Smooth muscle cell (in vitro differentiated cells): ENCODE data around the gene BMP6. TPM values are rescaled to one million over a fixed set of nuclear protein-coding genes. Genes with fewer than 3 reads are reported as not detected.
"Not testable (repeated sequence)": the region's sequence is repeated elsewhere in the genome, so short reads cannot be mapped to it uniquely, and the experiment has no call there.

Experiments used
- DNase-seq: peaks from one replicate; lab custom pipeline; 2025; ENCODE audit not compliant: unreplicated experiment; lab: John Stamatoyannopoulos, UW
- H2AFZ ChIP-seq: fragments of 200-600 bp; sonication (generic); 2 replicates; pipeline ENCODE4 v1.6.0; 2016; ENCODE audit warnings: antibody characterized with exemption, low read depth, mild to moderate bottlenecking
- H3F3A ChIP-seq: fragments of 200-600 bp; sonication (generic); 2 replicates; pipeline ENCODE4 v1.6.0; 2017; ENCODE audit warnings: antibody characterized with exemption, low read depth
- H3K27ac ChIP-seq: fragments of 200-600 bp; sonication (generic); 2 replicates; pipeline ENCODE4 v1.5.1; 2016; ENCODE audit warnings: low read depth, mild to moderate bottlenecking
- H3K27me3 ChIP-seq: fragments of 200-600 bp; sonication (generic); 2 replicates; pipeline ENCODE4 v1.6.1; 2016; ENCODE audit warnings: low read depth, mild to moderate bottlenecking
- H3K36me3 ChIP-seq: fragments of 200-600 bp; sonication (generic); 2 replicates; pipeline ENCODE4 v1.5.1; 2016; ENCODE audit warnings: low read depth
- H3K4me1 ChIP-seq: fragments of 200-600 bp; sonication (generic); 2 replicates; pipeline ENCODE4 v1.5.1; 2016; ENCODE audit warnings: low read depth
- H3K4me2 ChIP-seq: fragments of 200-600 bp; sonication (generic); 2 replicates; pipeline ENCODE4 v1.6.0; 2016; ENCODE audit warnings: mild to moderate bottlenecking
- H3K4me3 ChIP-seq: fragments of 200-600 bp; sonication (generic); 2 replicates; pipeline ENCODE4 v1.5.1; 2016; ENCODE audit warnings: mild to moderate bottlenecking
- H3K79me2 ChIP-seq: fragments of 200-600 bp; sonication (generic); 2 replicates; pipeline ENCODE4 v1.6.0; 2016; ENCODE audit warnings: low read depth, mild to moderate bottlenecking
- H3K9ac ChIP-seq: fragments of 200-600 bp; sonication (generic); 2 replicates; pipeline ENCODE4 v1.6.0; 2016; ENCODE audit warnings: low read depth
- H3K9me3 ChIP-seq: fragments of 200-600 bp; sonication (generic); replicated peaks from 2 replicates; pipeline ENCODE4 v1.5.1; 2016; ENCODE audit warnings: low read depth
- H4K20me1 ChIP-seq: fragments of 200-600 bp; sonication (generic); 2 replicates; pipeline ENCODE4 v1.6.0; 2016; ENCODE audit warnings: low read depth
- CTCF ChIP-seq: fragments of 200-600 bp; sonication (generic); IDR thresholded peaks from 2 replicates; pipeline ENCODE4 v1.5.1; 2017; ENCODE audit warnings: borderline replicate concordance, mild to moderate bottlenecking, antibody characterized with exemption; ENCODE audit not compliant: insufficient read depth, poor library complexity, severe bottlenecking
- WGBS: methylation state at CpG from one replicate; pipeline ENCODE4 v1.1.7; 2016; ENCODE audit warnings: low lambda C conversion rate; 5-methylcytosine and 5-hydroxymethylcytosine counted together
- polyA plus RNA-seq: library from polyadenylated mRNA; unstranded; fragments of >200 nt; fragmentation: Nextera tagmentation; extraction: Ambion mirVana; gene quantifications from 2 replicates; pipeline ENCODE4 v1.2.1, GENCODE V29; 2016
- total RNA-seq: library from RNA; depleted of rRNA; stranded (reverse); fragments of >200 nt; gene quantifications from 2 replicates; pipeline ENCODE4 v1.2.3, GENCODE V29; 2014

Gene BMP6
- total and polyA plus RNA-seq, 2 experiments from 2014 or later: 14.5 to 17.0 TPM

- Histone ChIP-seq H3K4me2 (no peak overlapping the region), H2AFZ (no peak overlapping the region), H3K9me3 (no peaks in the 10 kb centered on the region), H4K20me1 (no peaks in the 10 kb centered on the region), H3K79me2 (no peaks in the 10 kb centered on the region), H3F3A (no peaks in the 10 kb centered on the region), H3K4me1 (no peaks in the 10 kb centered on the region), H3K9ac (no peak overlapping the region), H3K27me3 (no peaks in the 10 kb centered on the region), H3K4me3 (no peak overlapping the region), H3K36me3 (no peaks in the 10 kb centered on the region), H3K27ac (no peak overlapping the region)
- WGBS: 87% methylated on average over 5 of the region's 5 CpGs
- no peak for TF ChIP-seq CTCF
- no peak for DNase-seq
Observed at GRCh38 chr6:7815716-7816115, 89.8 kb downstream of the BMP6 start.

- H3K9ac ChIP-seq: not testable (repeated sequence)
- 92% methylated on average over 5 of the region's 5 CpGs for WGBS
Observed at GRCh38 chr6:7817184-7817583, 91.3 kb downstream of the BMP6 start.

GRCh38 chr6:7818257-7819214, 92.6 kb downstream of the BMP6 start:
- Histone ChIP-seq H3K27ac (no peak overlapping the region), H4K20me1 (no peaks in the 10 kb centered on the region), H3K36me3 (no peaks in the 10 kb centered on the region), H3K27me3 (no peaks in the 10 kb centered on the region), H3K4me2 (no peak overlapping the region), H2AFZ (no peak overlapping the region), H3K9ac (no peak overlapping the region), H3F3A (no peaks in the 10 kb centered on the region), H3K9me3 (no peaks in the 10 kb centered on the region), H3K4me3 (no peak overlapping the region), H3K79me2 (no peaks in the 10 kb centered on the region), H3K4me1 (no peaks in the 10 kb centered on the region)
- TF ChIP-seq CTCF: no peak
- WGBS: 86% methylated on average over 13 of the region's 13 CpGs
- no peak for DNase-seq

More at GRCh38 chr6:7817184-7817583, 91.3 kb downstream of the BMP6 start:
- not testable (repeated sequence) for H2AFZ ChIP-seq, H3K79me2 ChIP-seq, H3F3A ChIP-seq, H3K4me2 ChIP-seq, H3K36me3 ChIP-seq, DNase-seq, H3K9me3 ChIP-seq, H4K20me1 ChIP-seq, H3K27me3 ChIP-seq, H3K4me1 ChIP-seq, H3K4me3 ChIP-seq, H3K27ac ChIP-seq

- no peaks in the 10 kb centered on the region for H3K79me2 ChIP-seq
- no peak overlapping the region for H3K27ac ChIP-seq
- H3K4me2 ChIP-seq: peak overlapping the region; percentile 40
- no peak overlapping the region for H2AFZ ChIP-seq
- no peak for DNase-seq
- H3K9me3 ChIP-seq: no peaks in the 10 kb centered on the region
- no peaks in the 10 kb centered on the region for H4K20me1 ChIP-seq
- no peaks in the 10 kb centered on the region for H3K4me1 ChIP-seq
- no peaks in the 10 kb centered on the region for H3K27me3 ChIP-seq
- TF ChIP-seq CTCF: no peak
- no peaks in the 10 kb centered on the region for H3F3A ChIP-seq
- H3K36me3 ChIP-seq: no peaks in the 10 kb centered on the region
- H3K4me3 ChIP-seq: no peak overlapping the region
- 69% methylated on average over 3 of the region's 3 CpGs for WGBS
- H3K9ac ChIP-seq: no peak overlapping the region
Observed at GRCh38 chr6:7819431-7820015, 93.6 kb downstream of the BMP6 start.
